Measurements from ENCODE around the gene NMUR1. TPM values are rescaled to one million over a fixed set of nuclear protein-coding genes. Genes with fewer than 3 reads are reported as not detected.

NMUR1 gene
- total RNA-seq, 1 donor, result not detected

GRCh38 chr2:231531466-231531865, 1.2 kb upstream of the NMUR1 start:
- TF ChIP-seq CTCF (IDR thresholded peaks at IDR 0.05; ENCODE audit: insufficient read depth, low read depth, low read length), result no peak
- no peak for DNase-seq (ENCODE audit: low read depth)
- H3K4me3 ChIP-seq (ENCODE audit: low read depth, low read length), result no peak overlapping the region

DNA sequence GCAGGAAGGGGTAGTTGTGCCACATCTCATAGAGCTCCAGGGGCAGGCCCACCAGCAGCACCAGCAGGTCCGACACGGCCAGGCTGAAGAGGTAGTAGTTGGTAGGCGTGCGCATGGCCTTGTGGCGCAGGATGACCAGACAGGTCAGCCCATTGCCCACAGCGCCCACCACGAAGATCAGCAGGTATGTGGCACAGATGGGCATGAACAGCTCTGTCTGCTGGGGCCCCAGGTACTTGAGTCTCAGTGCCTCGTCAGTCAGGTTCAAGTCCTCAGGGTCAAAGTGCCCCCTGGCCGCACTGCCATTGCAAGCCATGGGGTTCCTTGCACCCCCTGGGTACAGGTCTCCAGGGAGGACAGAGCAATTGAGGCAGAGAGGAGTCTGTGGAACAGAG, 1.6 kb downstream of the NMUR1 start:
- no peak for TF ChIP-seq CTCF (IDR thresholded peaks at IDR 0.05; ENCODE audit: insufficient read depth, low read depth, low read length)
- H3K4me3 ChIP-seq (ENCODE audit: low read depth, low read length), result no peak overlapping the region
- no peak for DNase-seq (ENCODE audit: low read depth)

- TF ChIP-seq CTCF (IDR thresholded peaks at IDR 0.05; ENCODE audit: insufficient read depth, low read depth, low read length), result no peak
- DNase-seq (ENCODE audit: low read depth), result no peak
- H3K4me3 ChIP-seq (ENCODE audit: low read depth, low read length), result no peak overlapping the region
These were observed 2.1 kb downstream of the NMUR1 start for GRCh38 chr2:231527955-231528635.

- H3K4me3 ChIP-seq (ENCODE audit: low read depth, low read length), result no peak overlapping the region
- no peak for TF ChIP-seq CTCF (IDR thresholded peaks at IDR 0.05; ENCODE audit: insufficient read depth, low read depth, low read length)
- no peak for DNase-seq (ENCODE audit: low read depth)
These were observed 3.2 kb downstream of the NMUR1 start for GRCh38 chr2:231527091-231527395.

- no peak for TF ChIP-seq CTCF (IDR thresholded peaks at IDR 0.05; ENCODE audit: insufficient read depth, low read depth, low read length)
- DNase-seq (ENCODE audit: low read depth), result no peak
- no peak overlapping the region for H3K4me3 ChIP-seq (ENCODE audit: low read depth, low read length)
These were observed 3.7 kb downstream of the NMUR1 start for GRCh38 chr2:231526341-231527090.

DNA sequence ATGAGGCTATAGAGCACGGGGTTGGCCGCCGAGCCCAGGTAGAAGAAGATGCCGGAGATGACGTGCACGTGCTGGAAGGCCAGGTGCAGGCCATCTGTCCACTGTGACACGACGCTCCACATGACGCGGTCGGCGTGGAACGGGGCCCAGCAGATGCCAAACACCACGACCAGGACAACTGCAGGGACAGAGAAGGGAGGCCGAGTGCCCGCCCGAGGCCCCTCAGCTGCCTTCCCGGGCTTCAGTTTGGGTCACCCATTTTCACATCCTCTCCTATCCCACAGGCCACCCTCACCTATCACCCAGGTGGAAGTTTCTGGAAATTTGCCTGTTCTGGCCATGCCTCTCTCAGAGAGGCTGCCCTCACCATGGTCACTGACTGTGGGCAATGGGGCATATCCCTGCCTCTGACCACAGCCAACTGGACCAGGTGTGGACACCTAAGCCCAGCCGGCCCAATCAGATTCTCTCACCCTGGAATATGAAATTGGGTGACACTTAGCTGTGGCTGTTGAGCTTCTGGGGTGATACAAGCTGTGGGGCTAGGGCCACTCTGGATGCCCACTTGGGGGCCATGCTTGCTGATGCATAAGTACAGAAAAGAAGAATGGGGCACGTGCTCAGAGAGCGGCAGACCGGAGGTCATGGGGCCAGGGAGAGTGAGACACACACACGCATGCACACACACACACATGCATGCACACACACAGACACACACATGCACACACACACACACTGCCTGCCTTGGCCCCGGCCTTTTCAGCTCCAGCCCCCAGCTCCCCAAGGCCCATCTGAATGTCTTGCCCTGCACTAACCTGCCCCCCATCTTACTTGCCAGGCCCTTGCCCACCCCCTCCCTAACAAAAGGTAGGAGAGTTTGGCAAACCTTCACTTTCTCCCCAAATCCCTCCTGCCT, 4.7 kb downstream of the NMUR1 start:
- DNase-seq (ENCODE audit: low read depth), result no peak
- no peak for TF ChIP-seq CTCF (IDR thresholded peaks at IDR 0.05; ENCODE audit: insufficient read depth, low read depth, low read length)
- H3K4me3 ChIP-seq (ENCODE audit: low read depth, low read length), result no peak overlapping the region

Measured in fibroblast of villous mesenchyme (primary cell).